ENCODE measurements around the gene ODAD2. TPM values are rescaled to one million over a fixed set of nuclear protein-coding genes. Genes with fewer than 3 reads are reported as not detected.

Gene ODAD2
- total RNA-seq, 1 donor from 2014 or later: 0.48 TPM

DNA sequence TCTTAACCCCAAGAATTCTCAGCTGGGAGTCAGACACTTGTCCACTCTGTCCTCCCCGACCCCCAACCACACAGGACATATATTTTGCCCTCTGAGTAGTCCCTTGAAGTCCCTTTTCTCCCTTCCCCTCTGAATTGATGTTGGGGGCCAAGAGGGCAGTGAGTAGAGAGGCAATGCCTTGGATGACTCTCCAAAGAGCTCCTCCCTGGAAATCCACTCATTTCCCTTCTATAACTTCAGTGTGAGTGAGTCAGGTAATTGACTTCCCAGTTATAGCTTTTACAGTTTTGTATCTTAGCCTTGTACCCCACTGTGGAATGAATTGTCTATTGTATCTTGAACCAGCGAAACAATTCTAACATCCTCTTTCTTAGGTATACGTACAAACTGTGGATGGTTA is 9.2 kb upstream of the ODAD2 start:
- H3K36me3 Mint-ChIP-seq (ENCODE audit: low read depth, unreplicated experiment): no peaks in the 10 kb centered on the region
- DNase-seq (ENCODE audit: low read depth) (no peak), FAIRE-seq (no peak)
- Histone ChIP-seq H3K27me3 (ENCODE audit: insufficient read depth, low read length) (peaks cover 2% of the 10 kb centered on the region), H3K27ac (ENCODE audit: low read depth, low read length) (no peak overlapping the region), H3K4me3 (ENCODE audit: insufficient read depth, low read depth, low read length) (no peak overlapping the region), H3K9me3 (ENCODE audit: insufficient read depth, low read depth, low read length) (peaks cover 2% of the 10 kb centered on the region), H3K36me3 (ENCODE audit: insufficient read depth, low read length) (no peaks in the 10 kb centered on the region), H3K79me2 (ENCODE audit: insufficient read depth, low read length) (no peaks in the 10 kb centered on the region), H3K4me1 (ENCODE audit: insufficient read depth, low read length) (no peaks in the 10 kb centered on the region), H2AFZ (ENCODE audit: low read depth, low read length) (no peak overlapping the region), H3K4me2 (ENCODE audit: low read length) (no peak overlapping the region), H4K20me1 (ENCODE audit: insufficient read depth, low read length) (no peaks in the 10 kb centered on the region), H3K9ac (ENCODE audit: low read length) (no peak overlapping the region)
- peaks cover 10% of the 10 kb centered on the region for H3K27me3 Mint-ChIP-seq (ENCODE audit: low read depth, unreplicated experiment)
- TF ChIP-seq, protein P1, sequence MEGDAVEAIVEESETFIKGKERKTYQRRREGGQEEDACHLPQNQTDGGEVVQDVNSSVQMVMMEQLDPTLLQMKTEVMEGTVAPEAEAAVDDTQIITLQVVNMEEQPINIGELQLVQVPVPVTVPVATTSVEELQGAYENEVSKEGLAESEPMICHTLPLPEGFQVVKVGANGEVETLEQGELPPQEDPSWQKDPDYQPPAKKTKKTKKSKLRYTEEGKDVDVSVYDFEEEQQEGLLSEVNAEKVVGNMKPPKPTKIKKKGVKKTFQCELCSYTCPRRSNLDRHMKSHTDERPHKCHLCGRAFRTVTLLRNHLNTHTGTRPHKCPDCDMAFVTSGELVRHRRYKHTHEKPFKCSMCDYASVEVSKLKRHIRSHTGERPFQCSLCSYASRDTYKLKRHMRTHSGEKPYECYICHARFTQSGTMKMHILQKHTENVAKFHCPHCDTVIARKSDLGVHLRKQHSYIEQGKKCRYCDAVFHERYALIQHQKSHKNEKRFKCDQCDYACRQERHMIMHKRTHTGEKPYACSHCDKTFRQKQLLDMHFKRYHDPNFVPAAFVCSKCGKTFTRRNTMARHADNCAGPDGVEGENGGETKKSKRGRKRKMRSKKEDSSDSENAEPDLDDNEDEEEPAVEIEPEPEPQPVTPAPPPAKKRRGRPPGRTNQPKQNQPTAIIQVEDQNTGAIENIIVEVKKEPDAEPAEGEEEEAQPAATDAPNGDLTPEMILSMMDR (IDR thresholded peaks at IDR 0.05; ENCODE audit: insufficient read depth, low read depth, low read length): no peak
- TF ChIP-seq EZH2 (IDR thresholded peaks at IDR 0.05; ENCODE audit: insufficient read depth, low read length): no peak
- H3K4me1 Mint-ChIP-seq (ENCODE audit: low read depth, unreplicated experiment): no peaks in the 10 kb centered on the region
- peaks cover 4% of the 10 kb centered on the region for H3K9me3 Mint-ChIP-seq (ENCODE audit: unreplicated experiment)
- H3K4me3 Mint-ChIP-seq (ENCODE audit: unreplicated experiment): no peak overlapping the region
- H3K27ac Mint-ChIP-seq (ENCODE audit: unreplicated experiment): no peak overlapping the region

DNA sequence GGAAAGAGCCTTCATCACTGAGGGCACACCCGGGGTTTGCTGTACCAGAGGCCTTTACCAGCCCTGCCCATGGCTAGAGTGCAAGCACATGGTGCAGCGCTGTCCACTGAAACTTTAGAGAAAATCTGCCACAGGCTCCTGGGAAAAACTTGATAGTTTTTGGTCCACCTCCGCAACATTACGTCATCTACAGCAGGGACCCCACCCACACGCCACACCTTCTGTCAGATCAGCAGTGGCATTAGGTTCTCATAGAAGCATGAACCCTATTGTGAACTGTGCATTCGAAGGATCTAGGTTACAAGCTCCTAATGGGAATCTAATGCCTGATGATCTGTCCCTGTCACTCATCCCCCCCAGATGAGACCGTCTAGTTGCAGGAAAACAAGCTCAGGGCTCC is 2.5 kb upstream of the ODAD2 start:
- Histone ChIP-seq H3K79me2 (ENCODE audit: insufficient read depth, low read length) (no peaks in the 10 kb centered on the region), H3K4me2 (ENCODE audit: low read length) (no peak overlapping the region), H3K4me1 (ENCODE audit: insufficient read depth, low read length) (no peaks in the 10 kb centered on the region), H3K9ac (ENCODE audit: low read length) (no peak overlapping the region), H3K4me3 (ENCODE audit: insufficient read depth, low read depth, low read length) (no peak overlapping the region), H3K27ac (ENCODE audit: low read depth, low read length) (no peak overlapping the region), H3K9me3 (ENCODE audit: insufficient read depth, low read depth, low read length) (no peaks in the 10 kb centered on the region), H2AFZ (ENCODE audit: low read depth, low read length) (no peak overlapping the region), H4K20me1 (ENCODE audit: insufficient read depth, low read length) (no peaks in the 10 kb centered on the region), H3K36me3 (ENCODE audit: insufficient read depth, low read length) (no peaks in the 10 kb centered on the region), H3K27me3 (ENCODE audit: insufficient read depth, low read length) (peaks cover 2% of the 10 kb centered on the region)
- Mint-ChIP-seq H3K4me3 (ENCODE audit: unreplicated experiment) (no peak overlapping the region), H3K36me3 (ENCODE audit: low read depth, unreplicated experiment) (no peaks in the 10 kb centered on the region), H3K4me1 (ENCODE audit: low read depth, unreplicated experiment) (no peaks in the 10 kb centered on the region), H3K27ac (ENCODE audit: unreplicated experiment) (no peak overlapping the region), H3K9me3 (ENCODE audit: unreplicated experiment) (peaks cover 7% of the 10 kb centered on the region), H3K27me3 (ENCODE audit: low read depth, unreplicated experiment) (peaks cover 18% of the 10 kb centered on the region)
- TF ChIP-seq EZH2 (IDR thresholded peaks at IDR 0.05; ENCODE audit: insufficient read depth, low read length): no peak
- no peak for FAIRE-seq
- DNase-seq (ENCODE audit: low read depth): no peak

DNA sequence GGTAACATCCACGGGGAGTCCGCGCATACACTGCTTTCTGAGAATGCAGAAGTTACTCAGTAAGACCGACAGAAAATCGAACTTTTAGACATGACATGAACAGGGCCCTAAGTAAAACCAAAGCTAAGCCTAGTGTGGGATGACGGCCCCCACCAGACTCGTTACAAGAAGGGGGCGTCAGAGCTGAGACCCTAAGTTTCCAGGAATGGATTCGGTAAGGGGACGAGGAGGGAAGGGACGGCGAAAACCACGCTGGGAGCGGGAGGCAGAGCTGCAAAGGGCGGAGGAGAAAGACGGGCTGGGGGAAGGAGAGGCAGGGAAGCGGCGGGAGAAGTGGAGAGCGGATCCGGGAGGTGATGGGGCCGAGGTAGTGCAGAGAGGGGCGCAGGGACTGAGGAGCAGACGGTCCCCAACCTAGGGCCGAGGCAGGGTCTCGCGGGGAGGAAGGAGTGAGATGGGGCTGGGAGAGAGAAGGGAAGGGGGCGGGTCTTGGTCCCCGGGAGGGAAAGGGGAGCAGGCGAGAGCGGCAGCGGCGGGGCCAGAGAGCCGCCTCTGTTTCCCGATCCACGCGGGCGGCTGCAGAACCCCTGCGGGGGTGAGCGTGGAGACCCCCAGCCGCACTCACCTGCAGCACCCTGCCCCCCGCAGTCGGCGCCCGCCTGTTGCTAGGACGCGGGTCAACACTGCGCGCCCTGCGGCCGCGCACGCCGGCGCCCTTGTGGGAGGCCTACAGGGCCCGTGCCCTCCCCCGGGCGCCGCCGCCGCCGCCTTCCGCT is 513 bp downstream of the ODAD2 start:
- no peaks in the 10 kb centered on the region for H3K9me3 ChIP-seq (ENCODE audit: insufficient read depth, low read depth, low read length)
- FAIRE-seq (no peak), DNase-seq (ENCODE audit: low read depth) (peak; percentile 36)
- Mint-ChIP-seq H3K9me3 (ENCODE audit: unreplicated experiment) (peaks cover 3% of the 10 kb centered on the region), H3K27ac (ENCODE audit: unreplicated experiment) (peak overlapping the region; percentile 77), H3K27me3 (ENCODE audit: low read depth, unreplicated experiment) (peaks cover 11% of the 10 kb centered on the region), H3K4me3 (ENCODE audit: unreplicated experiment) (peak overlapping the region; percentile 92), H3K4me1 (ENCODE audit: low read depth, unreplicated experiment) (no peaks in the 10 kb centered on the region), H3K36me3 (ENCODE audit: low read depth, unreplicated experiment) (no peaks in the 10 kb centered on the region)
- H3K4me2 ChIP-seq (ENCODE audit: low read length): peak overlapping the region; percentile 100
- peak overlapping the region; percentile 48 for H3K27ac ChIP-seq (ENCODE audit: low read depth, low read length)
- H4K20me1 ChIP-seq (ENCODE audit: insufficient read depth, low read length): no peaks in the 10 kb centered on the region
- peak overlapping the region; percentile 91 for H3K9ac ChIP-seq (ENCODE audit: low read length)
- no peaks in the 10 kb centered on the region for H3K4me1 ChIP-seq (ENCODE audit: insufficient read depth, low read length)
- no peaks in the 10 kb centered on the region for H3K27me3 ChIP-seq (ENCODE audit: insufficient read depth, low read length)
- peak overlapping the region; percentile 100 for H2AFZ ChIP-seq (ENCODE audit: low read depth, low read length)
- peak; percentile 49 for TF ChIP-seq EZH2 (IDR thresholded peaks at IDR 0.05; ENCODE audit: insufficient read depth, low read length)
- TF ChIP-seq, protein P1 (IDR thresholded peaks at IDR 0.05; ENCODE audit: insufficient read depth, low read depth, low read length): no peak
- H3K4me3 ChIP-seq (ENCODE audit: insufficient read depth, low read depth, low read length): peak overlapping the region; percentile 81
- no peaks in the 10 kb centered on the region for H3K36me3 ChIP-seq (ENCODE audit: insufficient read depth, low read length)
- no peaks in the 10 kb centered on the region for H3K79me2 ChIP-seq (ENCODE audit: insufficient read depth, low read length)

Data from astrocyte (in vitro differentiated cells and primary cell).